ENCODE results near the gene CCRL2.

DNA sequence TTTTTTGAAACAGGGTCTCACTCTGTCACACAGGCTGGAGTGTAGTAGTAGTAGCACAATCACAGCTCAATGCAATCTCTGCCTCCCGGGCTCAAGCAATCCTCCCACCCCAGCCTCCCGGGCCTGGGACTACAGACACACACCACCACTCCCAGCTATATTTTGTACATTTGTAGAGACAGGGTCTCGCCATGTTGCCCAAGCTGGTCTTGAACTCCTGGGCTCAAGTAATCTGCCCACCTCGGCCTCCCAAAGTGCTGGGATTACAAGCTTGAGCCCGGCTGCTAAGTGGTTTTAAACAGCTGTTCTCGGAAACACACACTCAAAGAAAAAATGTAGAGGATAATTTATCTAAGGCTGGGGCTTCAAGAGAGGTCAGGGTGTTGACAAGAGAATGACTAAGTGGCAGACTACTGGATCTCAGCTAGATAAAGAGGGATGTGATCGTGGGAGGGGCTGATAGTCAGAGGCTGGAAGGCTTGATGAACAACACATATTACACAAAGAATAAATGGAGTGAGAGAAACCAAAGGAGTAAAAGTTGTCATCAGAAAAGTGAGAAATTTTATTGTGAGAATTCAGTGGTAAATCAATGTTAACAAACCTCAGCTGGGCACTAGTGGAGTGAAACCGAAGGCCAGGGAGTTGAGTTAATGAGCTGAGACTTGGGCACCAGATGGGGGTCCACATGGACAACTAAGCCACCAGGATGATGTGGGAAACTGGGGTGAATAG, 6.9 kb upstream of the CCRL2 start:
- TF ChIP-seq EP300 (IDR thresholded peaks at IDR 0.05): no peak
- TF ChIP-seq POLR2AphosphoS5 (IDR thresholded peaks at IDR 0.05): no peak
- TF ChIP-seq CTCF (IDR thresholded peaks at IDR 0.05): no peak
